H9 (cell line): ENCODE results near the gene VWDE. TPM values are rescaled to one million over a fixed set of nuclear protein-coding genes. Genes with fewer than 3 reads are reported as not detected.
"Not testable (repeated sequence)": the region's sequence is repeated elsewhere in the genome, so short reads cannot be mapped to it uniquely, and the experiment has no call there.

Experiments used
- DNase-seq: peaks from one replicate; pipeline ENCODE4 v3.0.0-alpha.2; 2017
- H2AFZ ChIP-seq: one replicate; pipeline ENCODE4 v1.6.1; 2013; ENCODE audit warnings: mild to moderate bottlenecking, low read length, control low read depth, moderate library complexity
- H2AK5ac ChIP-seq: 2 replicates; pipeline ENCODE4 v1.6.1; 2013; ENCODE audit warnings: low read length, control low read depth, mixed read lengths; ENCODE audit not compliant: insufficient read length
- H2BK120ac ChIP-seq: one replicate; pipeline ENCODE4 v1.6.1; 2013; ENCODE audit warnings: low read depth, mild to moderate bottlenecking, low read length, control low read depth, inconsistent platforms; ENCODE audit not compliant: poor library complexity, severe bottlenecking
- H2BK12ac ChIP-seq: 2 replicates; pipeline ENCODE4 v1.6.1; 2013; ENCODE audit warnings: low read length, control low read depth, mixed read lengths, low read depth; ENCODE audit not compliant: insufficient read length
- H2BK15ac ChIP-seq: 2 replicates; pipeline ENCODE4 v1.6.1; 2013; ENCODE audit warnings: low read depth, low read length, control low read depth
- H2BK20ac ChIP-seq: one replicate; pipeline ENCODE4 v1.6.1; 2013; ENCODE audit warnings: low read depth, mild to moderate bottlenecking, low read length, control low read depth, inconsistent platforms; ENCODE audit not compliant: poor library complexity, severe bottlenecking
- H2BK5ac ChIP-seq: 2 replicates; pipeline ENCODE4 v1.6.1; 2013; ENCODE audit warnings: low read length, control low read depth, mixed read lengths; ENCODE audit not compliant: insufficient read length
- H3K14ac ChIP-seq: 2 replicates; pipeline ENCODE4 v1.6.1; 2013; ENCODE audit warnings: low read length, control low read depth; ENCODE audit not compliant: insufficient read depth
- H3K18ac ChIP-seq: 2 replicates; pipeline ENCODE4 v1.6.1; 2013; ENCODE audit warnings: low read depth, mild to moderate bottlenecking, mixed read lengths, low read length, control low read depth; ENCODE audit not compliant: insufficient read length
- H3K23ac ChIP-seq: 2 replicates; pipeline ENCODE4 v1.6.1; 2013; ENCODE audit warnings: low read length, control low read depth, mixed read lengths, low read depth; ENCODE audit not compliant: insufficient read length
- H3K23me2 ChIP-seq: 2 replicates; pipeline ENCODE4 v1.6.1; 2013; ENCODE audit warnings: low read depth, mild to moderate bottlenecking, mixed read lengths, low read length, control low read depth; ENCODE audit not compliant: insufficient read length, poor library complexity, severe bottlenecking
- H3K27ac ChIP-seq: 2 replicates; pipeline ENCODE4 v1.5.1; 2013; ENCODE audit warnings: low read length, control low read depth, mixed read lengths, low read depth; ENCODE audit not compliant: insufficient read length
- H3K27me3 ChIP-seq: 2 replicates; pipeline ENCODE4 v1.6.1; 2013; ENCODE audit warnings: low read length, control low read depth, inconsistent platforms; ENCODE audit not compliant: insufficient read depth
- H3K4ac ChIP-seq: 2 replicates; pipeline ENCODE4 v1.6.1; 2013; ENCODE audit warnings: low read depth, mild to moderate bottlenecking, control low read depth, inconsistent platforms, low read length, moderate library complexity
- H3K4me1 ChIP-seq: 2 replicates; pipeline ENCODE4 v1.6.1; 2013; ENCODE audit warnings: low read length, control low read depth, inconsistent platforms; ENCODE audit not compliant: insufficient read depth
- H3K4me2 ChIP-seq: 2 replicates; pipeline ENCODE4 v1.6.1; 2013; ENCODE audit warnings: low read length, control low read depth, mixed read lengths; ENCODE audit not compliant: insufficient read length, insufficient read depth
- H3K56ac ChIP-seq: 2 replicates; pipeline ENCODE4 v1.6.1; 2013; ENCODE audit warnings: low read depth, mild to moderate bottlenecking, mixed read lengths, low read length, control low read depth; ENCODE audit not compliant: insufficient read length
- H3K79me1 ChIP-seq: 2 replicates; pipeline ENCODE4 v1.6.1; 2013; ENCODE audit warnings: low read depth, mild to moderate bottlenecking, moderate library complexity, low read length, control low read depth, inconsistent platforms; ENCODE audit not compliant: insufficient read depth, poor library complexity, severe bottlenecking
- H3K79me2 ChIP-seq: 2 replicates; pipeline ENCODE4 v1.6.1; 2013; ENCODE audit warnings: low read length, control low read depth, inconsistent platforms; ENCODE audit not compliant: insufficient read depth
- H3K9ac ChIP-seq: 2 replicates; pipeline ENCODE4 v1.6.1; 2013; ENCODE audit warnings: low read length, control low read depth, mixed read lengths; ENCODE audit not compliant: insufficient read length; ENCODE audit errors: extremely low read depth
- H3K9me3 ChIP-seq: one replicate; pipeline ENCODE4 v1.6.1; 2013; ENCODE audit warnings: low read depth, low read length, inconsistent platforms; ENCODE audit not compliant: control insufficient read depth
- H3T11ph ChIP-seq: one replicate; pipeline ENCODE4 v1.6.1; 2013; ENCODE audit warnings: mild to moderate bottlenecking, low read length, control low read depth, inconsistent platforms
- H4K20me1 ChIP-seq: one replicate; pipeline ENCODE4 v1.6.1; 2013; ENCODE audit not compliant: control insufficient read depth, insufficient read length, insufficient read depth
- H4K5ac ChIP-seq: 2 replicates; pipeline ENCODE4 v1.6.1; 2013; ENCODE audit warnings: low read depth, mild to moderate bottlenecking, mixed read lengths, low read length, control low read depth; ENCODE audit not compliant: insufficient read length
- H4K8ac ChIP-seq: replicated peaks from 2 replicates; pipeline ENCODE4 v1.6.1; 2013; ENCODE audit warnings: low read length, control low read depth, mixed read lengths, low read depth; ENCODE audit not compliant: insufficient read length
- H4K91ac ChIP-seq: 2 replicates; pipeline ENCODE4 v1.6.1; 2013; ENCODE audit warnings: low read depth, mild to moderate bottlenecking, moderate library complexity, mixed read lengths, low read length, control low read depth; ENCODE audit not compliant: insufficient read length
- H3K27ac Mint-ChIP-seq, 3 experiments: 2 replicates in 2 of 3; 3 replicates in 1 of 3; pipeline ENCODE4 v1.8.0; 2020 to 2021; ENCODE audit warnings: mixed read lengths in 3 of 3, mild to moderate bottlenecking in 1 of 3, moderate library complexity in 1 of 3
- H3K27me3 Mint-ChIP-seq: 2 replicates; pipeline ENCODE4 v1.8.0; 2021; ENCODE audit warnings: low read depth, mild to moderate bottlenecking, moderate library complexity, mixed read lengths
- H3K36me3 Mint-ChIP-seq, 3 experiments: 2 replicates in 2 of 3; 3 replicates in 1 of 3; pipeline ENCODE4 v1.8.0; 2020 to 2021; ENCODE audit warnings: low read depth in 3 of 3, mixed read lengths in 3 of 3; ENCODE audit not compliant: insufficient read depth in 1 of 3
- H3K4me1 Mint-ChIP-seq, 2 experiments: 2 replicates each; pipeline ENCODE4 v1.8.0; 2020; ENCODE audit warnings: mixed read lengths in 2 of 2
- H3K4me3 Mint-ChIP-seq, 2 experiments: 2 replicates in 1 of 2; 3 replicates in 1 of 2; pipeline ENCODE4 v1.8.0; 2020 to 2021; ENCODE audit warnings: mild to moderate bottlenecking in 2 of 2, mixed read lengths in 2 of 2, moderate library complexity in 1 of 2
- H3K9me3 Mint-ChIP-seq, 2 experiments: 2 replicates in 1 of 2; 3 replicates in 1 of 2; pipeline ENCODE4 v1.8.0; 2020; ENCODE audit warnings: mild to moderate bottlenecking in 2 of 2, mixed read lengths in 2 of 2, moderate library complexity in 1 of 2
- WGBS: extraction: QIAGEN DNeasy Blood & Tissue Kit; methylation state at CpG from one replicate; pipeline ENCODE4 v1.1.7; 2013; ENCODE audit warnings: missing lambda C conversion rate, low lambda C conversion rate, mixed read lengths; ENCODE audit not compliant: insufficient read length; ENCODE audit errors: extremely low coverage; 5-methylcytosine and 5-hydroxymethylcytosine counted together
- total RNA-seq: library from RNA; stranded (reverse); gene quantifications from 2 replicates; pipeline ENCODE4 v1.2.1, GENCODE V29; 2021
- TF ChIP-seq, protein P1 (sequence below): fragments of 200-600 bp; sonication (generic); conservative IDR thresholded peaks from 3 replicates; pipeline ENCODE4 v1.8.0; 2021; ENCODE audit warnings: antibody characterized with exemption, mild to moderate bottlenecking

VWDE gene
- total RNA-seq, 1 experiment from 2014 or later = 18.1 TPM

DNA sequence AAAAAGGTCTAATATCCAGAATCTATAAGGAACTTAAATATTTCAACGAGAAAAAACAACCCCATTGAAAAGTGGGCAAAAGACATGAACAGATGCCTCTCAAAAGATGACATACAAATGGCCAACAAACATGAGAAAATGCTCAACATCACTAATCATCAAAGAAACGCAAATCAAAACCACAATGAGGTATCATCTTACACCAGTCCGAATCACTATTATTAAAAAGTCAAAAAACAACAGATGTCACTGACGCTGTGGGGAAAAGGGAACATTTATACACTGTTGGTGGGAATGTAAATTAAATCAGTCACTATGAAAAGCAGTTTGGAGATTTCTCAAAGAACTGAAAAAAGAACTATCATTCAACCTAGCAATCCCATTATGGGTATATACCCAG is 6.0 kb downstream of the VWDE start:
- no peak for DNase-seq
- Histone ChIP-seq H2BK20ac (no peak overlapping the region), H3K9me3 (peaks cover 12% of the 10 kb centered on the region), H3K56ac (no peak overlapping the region), H2BK120ac (no peak overlapping the region), H3K23me2 (no peaks in the 10 kb centered on the region), H3K4me1 (no peaks in the 10 kb centered on the region; the same call in 1 of the 2 replicates), H3K27ac (no peak overlapping the region), H3K79me2 (peaks cover 19% of the 10 kb centered on the region; the same call in 1 of the 2 replicates), H3K27me3 (no peaks in the 10 kb centered on the region), H3K79me1 (peaks cover 2% of the 10 kb centered on the region), H2BK12ac (no peak overlapping the region), H4K20me1 (no peaks in the 10 kb centered on the region), H4K5ac (no peak overlapping the region), H3K23ac (no peak overlapping the region), H3K18ac (no peak overlapping the region), H3K4me2 (no peak overlapping the region), H3K4ac (no peak overlapping the region), H2AFZ (no peak overlapping the region), H2BK15ac (no peak overlapping the region), H4K8ac (no peak overlapping the region), H2BK5ac (no peak overlapping the region), H4K91ac (no peak overlapping the region), H3K9ac (no peak overlapping the region), H3K14ac (no peak overlapping the region), H3T11ph (no peak overlapping the region), H2AK5ac (no peak overlapping the region)
- TF ChIP-seq, protein P1, sequence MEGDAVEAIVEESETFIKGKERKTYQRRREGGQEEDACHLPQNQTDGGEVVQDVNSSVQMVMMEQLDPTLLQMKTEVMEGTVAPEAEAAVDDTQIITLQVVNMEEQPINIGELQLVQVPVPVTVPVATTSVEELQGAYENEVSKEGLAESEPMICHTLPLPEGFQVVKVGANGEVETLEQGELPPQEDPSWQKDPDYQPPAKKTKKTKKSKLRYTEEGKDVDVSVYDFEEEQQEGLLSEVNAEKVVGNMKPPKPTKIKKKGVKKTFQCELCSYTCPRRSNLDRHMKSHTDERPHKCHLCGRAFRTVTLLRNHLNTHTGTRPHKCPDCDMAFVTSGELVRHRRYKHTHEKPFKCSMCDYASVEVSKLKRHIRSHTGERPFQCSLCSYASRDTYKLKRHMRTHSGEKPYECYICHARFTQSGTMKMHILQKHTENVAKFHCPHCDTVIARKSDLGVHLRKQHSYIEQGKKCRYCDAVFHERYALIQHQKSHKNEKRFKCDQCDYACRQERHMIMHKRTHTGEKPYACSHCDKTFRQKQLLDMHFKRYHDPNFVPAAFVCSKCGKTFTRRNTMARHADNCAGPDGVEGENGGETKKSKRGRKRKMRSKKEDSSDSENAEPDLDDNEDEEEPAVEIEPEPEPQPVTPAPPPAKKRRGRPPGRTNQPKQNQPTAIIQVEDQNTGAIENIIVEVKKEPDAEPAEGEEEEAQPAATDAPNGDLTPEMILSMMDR = no peak
- H3K27ac Mint-ChIP-seq = no peak overlapping the region
- peaks cover 19 to 26% of the 10 kb centered on the region in 2 experiments for H3K9me3 Mint-ChIP-seq
- H3K27me3 Mint-ChIP-seq = no peaks in the 10 kb centered on the region
- WGBS = no CpG with 5 or more reads among the region's 4 CpGs
- peaks cover 25 to 26% (median 26%) of the 10 kb centered on the region in 3 experiments for H3K36me3 Mint-ChIP-seq
- peaks cover 29 to 48% of the 10 kb centered on the region in 2 experiments for H3K4me1 Mint-ChIP-seq
- no peak overlapping the region for H3K4me3 Mint-ChIP-seq

- Histone ChIP-seq H3K9me3 (peaks cover 12% of the 10 kb centered on the region), H3K79me2 (peaks cover 17% of the 10 kb centered on the region; the same call in 1 of the 2 replicates)
- H2BK120ac ChIP-seq, H3K56ac ChIP-seq, H4K5ac ChIP-seq, H3K27me3 Mint-ChIP-seq, H2BK15ac ChIP-seq, H4K8ac ChIP-seq, H3K14ac ChIP-seq, H3K4me1 ChIP-seq, H3K79me1 ChIP-seq, H3T11ph ChIP-seq, H2AFZ ChIP-seq, H3K18ac ChIP-seq, DNase-seq, H3K27ac ChIP-seq, H4K20me1 ChIP-seq, H2BK20ac ChIP-seq, H2BK5ac ChIP-seq, H3K23ac ChIP-seq, H4K91ac ChIP-seq, H3K4me2 ChIP-seq, H3K4ac ChIP-seq, H3K27me3 ChIP-seq, H3K23me2 ChIP-seq, H3K4me3 Mint-ChIP-seq, H2BK12ac ChIP-seq, H3K27ac Mint-ChIP-seq, H3K9ac ChIP-seq, H2AK5ac ChIP-seq: not testable (repeated sequence)
- Mint-ChIP-seq H3K4me1 (peaks cover 29 to 49% of the 10 kb centered on the region in 2 experiments), H3K36me3 (peaks cover 25 to 26% (median 26%) of the 10 kb centered on the region in 3 experiments), H3K9me3 (peaks cover 19 to 26% of the 10 kb centered on the region in 2 experiments)
- WGBS = no CpG with 5 or more reads among the region's 1 CpG
Measured at GRCh38 chr7:12396670-12397069, 7.0 kb downstream of the VWDE start.
